ENCODE measurements around the gene LILRA1. TPM values are rescaled to one million over a fixed set of nuclear protein-coding genes. Genes with fewer than 3 reads are reported as not detected.
"Not testable (repeated sequence)": the region's sequence is repeated elsewhere in the genome, so short reads cannot be mapped to it uniquely, and the experiment has no call there.

LILRA1 gene
- total RNA-seq, 2 experiments from 2014 or later = not detected

DNA sequence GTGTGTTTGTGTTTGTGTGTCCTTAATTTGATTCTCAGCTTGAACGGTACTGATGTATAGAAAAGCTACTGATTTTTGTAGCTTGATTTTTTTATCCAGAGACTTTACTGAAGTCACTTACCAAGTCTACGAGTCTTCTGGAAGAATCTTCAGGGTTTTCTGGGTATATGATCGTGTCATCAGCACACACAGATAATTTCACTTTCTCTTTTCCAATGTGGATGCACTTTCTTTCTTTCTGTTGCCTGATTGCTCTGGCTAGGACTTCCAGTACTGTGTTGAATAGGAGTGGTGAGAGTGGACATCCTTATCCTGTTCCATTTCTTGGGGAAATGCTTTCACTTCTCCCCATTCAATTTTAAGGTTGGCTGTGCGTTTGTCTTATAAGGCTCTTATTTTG is 29.0 kb downstream of the LILRA1 start:
- H3K4me1 ChIP-seq (ENCODE audit: insufficient read depth, low read length, poor library complexity, severe bottlenecking) = no peaks in the 10 kb centered on the region
- H3K4me3 ChIP-seq (ENCODE audit: low read depth, low read length, poor library complexity, severe bottlenecking) = no peak overlapping the region
- H3K9me3 ChIP-seq (ENCODE audit: low read length) = no peaks in the 10 kb centered on the region
- no peaks in the 10 kb centered on the region for H4K20me1 ChIP-seq (ENCODE audit: insufficient read depth, low read length)
- CTCF ChIA-PET (ENCODE audit: unreplicated experiment) = interaction anchor here (0.5 kb wide), 1 partner anchor 45 kb away, joined by 3 read pairs; no protein-coding TSS in a partner anchor
- POLR2A ChIA-PET = no interaction called here
- H3K79me2 ChIP-seq (ENCODE audit: insufficient read depth, low read depth, low read length) = no peaks in the 10 kb centered on the region
- TF ChIP-seq EZH2phosphoT487 (IDR thresholded peaks at IDR 0.05; ENCODE audit: borderline replicate concordance, low read depth, low read length) (no peak), CTCF (conservative IDR thresholded peaks at IDR 0.05; ENCODE audit: low read length) (no peak)
- no peak overlapping the region for H3K4me2 ChIP-seq (ENCODE audit: low read length)
- H3K9me2 ChIP-seq (ENCODE audit: insufficient read depth, low read length) = no peaks in the 10 kb centered on the region
- H3K27ac ChIP-seq (ENCODE audit: low read depth, low read length, poor library complexity, severe bottlenecking) = no peak overlapping the region
- no peaks in the 10 kb centered on the region for H3K36me3 ChIP-seq (ENCODE audit: insufficient read depth, low read length)
- intact Hi-C loops (cut with micrococcal nuclease; ENCODE audit: unreplicated experiment) = no loop called here
- no peak overlapping the region for H2AFZ ChIP-seq (ENCODE audit: low read length)
- no peak for DNase-seq (ENCODE audit: low spot score)
- no TSS peak for BruUV-seq (replicated peaks)

GRCh38 chr19:54624234-54624633 is 30.8 kb downstream of the LILRA1 start:
- H2AFZ ChIP-seq (ENCODE audit: low read length); DNase-seq (ENCODE audit: low spot score); H3K9me3 ChIP-seq (ENCODE audit: low read length); intact Hi-C loops (cut with micrococcal nuclease; ENCODE audit: unreplicated experiment); H3K27ac ChIP-seq (ENCODE audit: low read depth, low read length, poor library complexity, severe bottlenecking); H3K4me2 ChIP-seq (ENCODE audit: low read length); POLR2A ChIA-PET; H3K4me1 ChIP-seq (ENCODE audit: insufficient read depth, low read length, poor library complexity, severe bottlenecking); H3K36me3 ChIP-seq (ENCODE audit: insufficient read depth, low read length); H3K79me2 ChIP-seq (ENCODE audit: insufficient read depth, low read depth, low read length); BruUV-seq (replicated peaks); CTCF ChIA-PET (ENCODE audit: unreplicated experiment); H3K9me2 ChIP-seq (ENCODE audit: insufficient read depth, low read length); H3K4me3 ChIP-seq (ENCODE audit: low read depth, low read length, poor library complexity, severe bottlenecking); H4K20me1 ChIP-seq (ENCODE audit: insufficient read depth, low read length): not testable (repeated sequence)

GRCh38 chr19:54624934-54625730 is 31.7 kb downstream of the LILRA1 start:
- H3K79me2 ChIP-seq (ENCODE audit: insufficient read depth, low read depth, low read length); CTCF ChIA-PET (ENCODE audit: unreplicated experiment); H3K4me3 ChIP-seq (ENCODE audit: low read depth, low read length, poor library complexity, severe bottlenecking): not testable (repeated sequence)

More at GRCh38 chr19:54624934-54625730, 31.7 kb downstream of the LILRA1 start:
- H3K4me1 ChIP-seq (ENCODE audit: insufficient read depth, low read length, poor library complexity, severe bottlenecking); H3K4me2 ChIP-seq (ENCODE audit: low read length); H2AFZ ChIP-seq (ENCODE audit: low read length); H3K27ac ChIP-seq (ENCODE audit: low read depth, low read length, poor library complexity, severe bottlenecking); BruUV-seq (replicated peaks); intact Hi-C loops (cut with micrococcal nuclease; ENCODE audit: unreplicated experiment); H4K20me1 ChIP-seq (ENCODE audit: insufficient read depth, low read length); DNase-seq (ENCODE audit: low spot score); H3K36me3 ChIP-seq (ENCODE audit: insufficient read depth, low read length); H3K9me2 ChIP-seq (ENCODE audit: insufficient read depth, low read length); POLR2A ChIA-PET; H3K9me3 ChIP-seq (ENCODE audit: low read length): not testable (repeated sequence)

Measured in OCI-LY7 (cell line).